PC-9 (cell line): ENCODE data around the gene ATP7B.

ENCODE experiments used
- CTCF ChIP-seq: fragments of 200-600 bp; sonication (generic); conservative IDR thresholded peaks from 2 replicates; pipeline ENCODE4 v1.6.1; 2017; ENCODE audit warnings: mixed run types, antibody characterized with exemption, mild to moderate bottlenecking, moderate library complexity
- EZH2 ChIP-seq: fragments of 200-600 bp; sonication (generic); IDR thresholded peaks from 2 replicates; pipeline ENCODE4 v1.8.0; 2017; ENCODE audit warnings: antibody characterized with exemption, low read depth

DNA sequence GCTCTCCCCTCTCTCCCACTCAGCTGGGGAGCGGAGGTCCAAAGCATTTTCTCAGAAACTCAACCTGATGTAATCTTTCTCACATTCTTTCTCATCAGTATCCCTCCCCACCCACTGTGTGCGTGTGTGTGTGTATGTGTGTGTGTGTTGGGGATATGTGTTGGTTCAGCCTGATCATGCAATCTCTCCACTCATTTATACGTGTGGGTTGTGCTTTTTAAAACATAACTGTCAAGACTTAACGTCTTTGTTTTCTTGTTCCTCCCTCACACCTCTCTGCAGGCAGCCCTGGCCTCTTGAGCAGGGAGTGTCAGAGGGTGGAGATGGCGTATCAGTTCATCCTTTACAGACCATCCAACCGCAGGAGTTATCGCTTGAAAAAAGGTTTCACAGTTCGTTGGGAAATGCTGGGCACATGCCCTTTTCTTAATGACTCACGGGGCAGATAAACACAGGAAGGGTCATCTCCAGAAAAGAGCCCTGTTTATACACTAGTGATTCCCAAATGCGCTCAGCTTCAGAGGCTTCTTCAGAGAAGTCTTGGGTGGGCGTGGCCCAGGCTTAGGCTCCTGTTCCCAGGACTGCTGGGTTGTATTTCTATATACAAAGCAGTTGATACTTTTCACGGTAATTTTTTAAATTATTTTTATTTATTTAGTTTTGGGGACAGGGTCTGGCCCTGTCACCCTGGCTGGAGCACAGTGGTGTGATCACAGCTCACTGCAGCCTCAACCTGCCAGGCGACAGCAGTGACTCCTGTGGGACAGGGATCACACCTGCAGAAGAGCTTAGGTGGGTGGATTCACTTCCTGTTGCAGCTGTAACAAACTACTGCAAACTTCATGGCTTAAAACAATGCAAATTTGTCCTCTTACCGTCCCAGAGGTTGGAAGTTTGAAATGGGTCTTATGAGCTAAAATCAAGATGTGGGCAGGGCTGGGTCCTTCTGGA, 89.2 kb downstream of the ATP7B start:
- TF ChIP-seq CTCF (no peak), EZH2 (no peak)
